SK-N-DZ (cell line): ENCODE data around the gene TCOF1.

Experiments used
- DNase-seq: peaks from one replicate; pipeline ENCODE4 v3.0.0-alpha.2; 2015; ENCODE audit warnings: low spot score

TCOF1 gene

DNA sequence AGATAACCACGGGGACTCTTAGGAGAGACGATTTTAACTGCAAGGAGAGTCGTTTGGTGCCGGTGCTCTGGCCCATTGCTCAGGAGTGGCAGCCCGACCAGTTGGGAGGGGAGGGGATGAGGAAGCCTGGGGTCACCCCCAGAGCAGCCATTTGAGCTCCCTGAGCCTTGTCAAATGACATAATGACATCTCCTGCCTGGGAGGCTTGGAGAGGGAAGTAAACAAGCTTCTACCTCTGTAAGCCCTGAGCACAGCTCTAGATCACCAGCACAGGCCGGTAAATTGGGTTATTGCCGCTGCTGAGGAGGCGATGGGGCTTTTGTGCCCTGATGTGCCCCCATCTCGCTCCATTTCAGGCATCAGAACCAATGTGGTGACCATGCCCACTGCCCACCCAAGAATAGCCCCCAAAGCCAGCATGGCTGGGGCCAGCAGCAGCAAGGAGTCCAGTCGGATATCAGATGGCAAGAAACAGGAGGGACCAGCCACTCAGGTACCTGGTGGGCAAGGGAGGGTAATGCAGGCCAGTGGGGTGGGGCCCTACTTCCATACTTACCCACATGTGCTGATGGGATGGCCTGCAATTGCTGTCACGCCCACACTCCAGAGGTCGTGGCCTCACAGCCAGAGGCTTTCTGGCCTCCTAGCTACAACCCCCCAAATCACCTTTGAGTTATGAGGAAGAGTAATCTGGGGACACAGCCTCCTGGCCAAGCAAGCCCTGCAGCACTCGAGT is 32.2 kb downstream of the TCOF1 start:
- no peak for DNase-seq

- DNase-seq: no peak
These were observed 33.8 kb downstream of the TCOF1 start for GRCh38 chr5:150391064-150391834.

- DNase-seq: no peak
These were observed 34.5 kb downstream of the TCOF1 start for GRCh38 chr5:150391986-150392385.

DNA sequence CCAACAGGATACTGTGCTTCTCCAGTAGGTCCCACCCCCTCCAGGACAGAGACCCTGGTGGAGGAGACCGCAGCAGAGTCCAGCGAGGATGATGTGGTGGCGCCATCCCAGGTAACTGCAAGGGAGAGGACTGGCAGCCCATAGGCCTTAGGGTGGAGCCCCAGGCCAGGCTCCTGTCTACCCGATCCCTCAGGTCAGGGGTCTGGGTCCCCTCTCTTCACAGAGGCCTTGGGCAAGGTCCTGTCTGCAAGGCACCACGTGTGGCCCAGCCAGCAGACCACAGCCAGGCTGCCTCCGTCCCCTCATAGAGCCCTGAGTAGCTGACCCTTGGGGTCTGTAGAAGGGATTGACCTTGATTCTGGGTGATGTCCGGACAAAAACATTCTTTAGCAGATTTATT is 35.2 kb downstream of the TCOF1 start:
- no peak for DNase-seq

- DNase-seq: no peak
These were observed 35.7 kb downstream of the TCOF1 start for GRCh38 chr5:150393096-150393645.

DNA sequence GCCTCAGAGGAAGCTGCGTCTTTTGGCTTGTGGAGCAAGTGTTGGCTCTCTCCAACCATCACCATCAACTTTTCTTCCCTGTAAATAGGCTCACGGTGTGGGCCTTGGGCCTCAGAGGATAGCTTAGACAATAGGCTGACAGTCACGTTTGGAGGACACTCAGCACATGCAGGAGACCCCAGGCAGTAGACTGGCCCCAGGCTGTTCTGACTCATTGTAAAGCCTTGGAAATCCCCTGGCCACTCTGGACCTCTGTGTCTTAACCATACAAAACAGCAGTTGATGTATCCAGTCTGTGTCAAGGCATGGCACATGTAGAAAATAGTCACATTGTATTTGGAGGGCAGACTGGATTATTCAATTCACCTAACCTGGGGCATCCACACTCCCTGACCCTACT is 36.6 kb downstream of the TCOF1 start:
- DNase-seq: no peak

- DNase-seq: no peak
These were observed 37.6 kb downstream of the TCOF1 start for GRCh38 chr5:150394912-150395687.

- no peak for DNase-seq
These were observed 38.1 kb downstream of the TCOF1 start for GRCh38 chr5:150395688-150395975.

DNA sequence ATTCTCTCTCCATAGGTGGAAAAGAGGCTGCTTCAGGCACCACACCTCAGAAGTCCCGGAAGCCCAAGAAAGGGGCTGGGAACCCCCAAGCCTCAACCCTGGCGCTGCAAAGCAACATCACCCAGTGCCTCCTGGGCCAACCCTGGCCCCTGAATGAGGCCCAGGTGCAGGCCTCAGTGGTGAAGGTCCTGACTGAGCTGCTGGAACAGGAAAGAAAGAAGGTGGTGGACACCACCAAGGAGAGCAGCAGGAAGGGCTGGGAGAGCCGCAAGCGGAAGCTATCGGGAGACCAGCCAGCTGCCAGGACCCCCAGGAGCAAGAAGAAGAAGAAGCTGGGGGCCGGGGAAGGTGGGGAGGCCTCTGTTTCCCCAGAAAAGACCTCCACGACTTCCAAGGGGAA is 38.8 kb downstream of the TCOF1 start:
- no peak for DNase-seq

- DNase-seq: no peak
These were observed 39.8 kb downstream of the TCOF1 start for GRCh38 chr5:150397146-150397781.

DNA sequence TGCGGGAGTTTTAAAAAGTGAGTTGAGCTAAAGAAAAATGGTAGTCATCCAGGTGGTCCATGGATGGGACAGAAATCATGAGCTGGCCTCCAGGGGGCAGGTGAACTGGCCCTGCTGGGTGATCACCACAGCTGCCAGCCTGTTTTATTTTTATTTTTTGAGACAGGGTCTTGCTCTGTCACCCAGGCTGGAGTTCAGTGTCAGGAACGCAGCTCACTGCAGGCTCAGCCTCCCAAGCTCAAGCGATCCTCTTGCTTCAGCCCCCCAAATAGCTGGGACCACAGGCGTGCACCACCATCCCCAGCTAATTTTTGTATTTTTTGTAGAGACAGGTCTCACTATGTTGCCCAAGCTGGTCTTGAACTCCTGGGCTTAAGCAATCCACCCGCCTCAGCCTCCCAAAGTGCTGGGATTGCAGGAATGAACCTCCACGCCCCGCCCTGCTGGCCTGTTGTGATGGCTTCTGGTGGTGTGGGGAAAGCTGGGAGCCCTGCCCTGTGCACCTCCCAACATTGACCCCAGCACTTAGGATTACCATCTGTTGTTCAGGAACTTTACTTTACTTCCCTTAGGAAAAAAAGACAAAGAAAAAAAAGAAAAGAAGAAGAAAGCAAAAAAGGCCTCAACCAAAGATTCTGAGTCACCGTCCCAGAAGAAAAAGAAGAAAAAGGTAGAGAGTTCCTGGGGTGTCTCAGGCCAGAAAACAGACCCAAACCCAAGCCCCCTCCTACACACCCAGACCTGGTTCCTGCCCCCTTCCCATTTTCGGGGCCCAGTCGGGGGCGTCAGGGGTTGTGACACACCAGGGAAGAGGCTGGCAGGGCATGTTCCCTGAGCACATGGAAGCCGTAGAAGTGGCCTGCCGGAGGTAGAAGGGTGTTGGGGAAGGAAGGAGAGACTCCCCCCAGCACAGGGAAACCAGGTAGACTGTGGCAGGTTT is 40.6 kb downstream of the TCOF1 start:
- no peak for DNase-seq

GRCh38 chr5:150398722-150399523 is 41.4 kb downstream of the TCOF1 start:
- no peak for DNase-seq

DNA sequence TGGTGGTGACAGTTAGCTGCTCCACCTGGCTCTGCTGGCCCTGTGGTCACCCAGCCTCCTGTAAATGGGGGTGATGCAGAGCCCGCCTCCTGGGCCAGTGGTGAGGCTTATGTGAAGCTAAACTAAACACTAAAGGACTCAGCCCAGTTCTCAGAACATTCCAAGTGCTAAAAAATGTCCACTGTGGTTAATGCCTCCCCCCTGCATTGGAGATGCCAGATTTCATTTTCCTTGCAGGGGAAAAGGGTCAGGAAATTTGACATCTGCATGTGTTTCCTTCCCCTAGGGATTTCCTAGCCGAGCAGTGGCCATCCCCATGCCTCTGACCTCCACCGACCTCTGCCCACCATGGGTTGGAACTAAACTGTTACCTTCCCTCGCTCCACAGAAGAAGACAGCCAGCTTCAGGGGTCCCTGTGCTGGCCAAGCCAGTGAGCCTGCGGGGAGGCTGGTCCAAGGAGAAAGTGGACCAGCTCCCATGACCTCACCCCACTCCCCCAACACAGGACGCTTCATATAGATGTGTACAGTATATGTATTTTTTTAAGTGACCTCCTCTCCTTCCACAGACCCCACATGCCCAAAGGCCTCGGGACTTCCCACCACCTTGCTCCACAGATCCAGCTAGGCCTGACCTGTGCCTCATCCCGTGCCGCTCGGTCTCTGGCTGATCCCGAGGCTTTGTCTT is 42.2 kb downstream of the TCOF1 start:
- no peak for DNase-seq

DNA sequence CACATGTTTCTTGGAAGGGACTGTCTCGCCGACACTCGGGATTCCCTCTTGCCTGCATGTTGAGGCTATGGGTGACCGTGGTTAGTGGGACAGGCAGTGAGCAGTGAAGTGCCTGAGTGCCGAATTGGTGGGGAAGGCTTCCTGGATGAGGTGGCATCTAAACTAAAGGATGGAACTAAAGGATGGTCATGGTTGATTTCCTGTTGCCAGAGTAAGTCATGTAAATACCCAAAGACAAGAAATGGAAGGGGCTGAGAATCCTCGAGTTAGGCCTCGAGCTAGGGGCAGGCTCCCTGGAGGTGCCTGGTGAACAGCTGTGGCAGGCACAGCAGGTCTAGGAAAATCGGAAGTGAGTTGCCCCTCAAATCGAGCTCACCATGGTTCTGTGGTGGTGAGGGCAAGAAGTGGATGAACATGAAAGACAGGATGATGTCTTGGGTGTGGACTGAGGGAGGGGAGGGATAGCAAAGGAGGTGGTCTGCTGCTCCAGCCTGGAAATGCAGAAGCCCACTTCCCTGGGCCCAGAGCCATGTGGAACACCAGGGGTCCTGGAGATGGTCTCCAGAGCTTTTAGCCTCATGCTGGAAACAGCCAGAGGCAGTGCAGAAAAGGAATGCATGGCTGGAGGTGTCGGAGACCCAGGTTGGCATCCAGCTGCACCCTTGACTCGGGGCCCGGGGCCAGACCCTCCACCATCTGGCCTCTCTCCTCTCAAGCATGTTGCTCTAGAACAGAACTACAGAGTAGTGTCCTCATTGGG is 43.0 kb downstream of the TCOF1 start:
- no peak for DNase-seq

DNA sequence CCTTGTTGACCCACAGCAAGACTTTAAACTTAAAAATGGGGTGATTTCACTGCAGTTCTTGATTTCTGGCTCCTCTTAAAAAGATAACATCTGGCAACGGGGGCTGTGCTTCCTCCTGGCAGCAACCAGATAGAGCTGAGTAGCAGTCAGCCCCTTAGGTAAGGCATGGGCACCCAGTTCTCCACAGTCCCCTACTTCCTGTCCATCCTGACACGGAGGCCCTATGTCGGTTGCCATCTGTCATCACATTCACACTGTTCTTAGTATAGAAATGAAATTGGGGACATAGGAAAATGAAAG is 43.5 kb downstream of the TCOF1 start:
- DNase-seq: no peak

GRCh38 chr5:150401376-150402228 is 44.1 kb downstream of the TCOF1 start:
- no peak for DNase-seq

DNA sequence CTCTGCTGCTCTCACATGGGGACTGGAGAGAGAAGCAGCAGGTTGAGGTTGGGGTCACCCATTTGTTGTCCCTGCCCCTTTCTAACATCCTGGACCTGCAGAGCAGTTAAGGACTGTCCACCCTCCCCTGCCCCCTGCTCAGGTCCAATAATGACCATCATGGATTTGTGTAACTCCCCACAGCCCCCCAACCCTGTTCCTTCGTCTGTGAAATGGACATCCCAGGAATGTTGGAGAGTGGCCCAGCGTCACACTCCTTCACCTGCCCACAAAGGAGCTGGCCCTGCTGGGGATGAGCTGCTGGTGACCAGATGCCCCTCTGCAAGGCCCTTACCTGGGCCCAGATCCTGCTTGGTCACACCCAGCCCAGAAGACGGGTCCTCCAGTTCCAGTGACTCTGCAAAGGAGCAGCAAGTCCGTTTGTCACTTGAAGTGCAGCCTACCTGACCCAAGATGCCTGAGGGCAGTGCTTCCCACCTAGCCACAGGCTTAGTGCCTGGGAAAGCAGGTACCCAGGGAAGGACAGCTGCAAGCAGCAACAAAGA is 44.8 kb downstream of the TCOF1 start:
- no peak for DNase-seq
